Fibroblast of lung (primary cell): Measurements from ENCODE around the gene RTP2. TPM values are rescaled to one million over a fixed set of nuclear protein-coding genes. Genes with fewer than 3 reads are reported as not detected.

Source experiments
- DNase-seq, 2 donors: peaks; one replicate each; pipeline versions ENCODE4 v3.0.0 to v3.0.0-alpha.2; 2010; ENCODE audit warnings: low read depth in 2 of 2
- H2AFZ ChIP-seq: 2 replicates; pipeline ENCODE4 v1.5.1; 2012; ENCODE audit warnings: low read length, control low read depth, inconsistent platforms
- H3K27ac ChIP-seq: 2 replicates; pipeline ENCODE4 v1.5.1; 2011; ENCODE audit warnings: low read length, control low read depth; ENCODE audit not compliant: insufficient read depth
- H3K27me3 ChIP-seq: 2 replicates; pipeline ENCODE4 v1.5.1; 2011; ENCODE audit warnings: mild to moderate bottlenecking, low read length; ENCODE audit not compliant: control insufficient read depth, insufficient read depth
- H3K36me3 ChIP-seq: 2 replicates; pipeline ENCODE4 v1.5.1; 2011; ENCODE audit warnings: low read length; ENCODE audit not compliant: control insufficient read depth, insufficient read depth
- H3K4me1 ChIP-seq: 2 replicates; pipeline ENCODE4 v1.5.1; 2011; ENCODE audit warnings: low read length; ENCODE audit not compliant: control insufficient read depth, insufficient read depth; ENCODE audit errors: extremely low read depth
- H3K4me2 ChIP-seq: 2 replicates; pipeline ENCODE4 v1.5.1; 2011; ENCODE audit warnings: low read length, control low read depth; ENCODE audit not compliant: insufficient read depth; ENCODE audit errors: extremely low read depth
- H3K4me3 ChIP-seq, 4 experiments: fragments of 200-600 bp in 1 of 4; sonication (generic) in 1 of 4; replicated peaks in 1 of 4; 2 replicates each; pipeline ENCODE4 v1.5.1; 2011 to 2016; ENCODE audit warnings: low read length in 4 of 4, low read depth in 3 of 4, mild to moderate bottlenecking in 3 of 4, control low read depth in 2 of 4, inconsistent platforms in 1 of 4, mixed read lengths in 1 of 4; ENCODE audit not compliant: insufficient read depth in 1 of 4; ENCODE audit errors: control extremely low read depth in 1 of 4
- H3K79me2 ChIP-seq: 2 replicates; pipeline ENCODE4 v1.5.1; 2012; ENCODE audit warnings: mild to moderate bottlenecking, low read length, inconsistent platforms; ENCODE audit not compliant: control insufficient read depth, insufficient read depth
- H3K9ac ChIP-seq: 2 replicates; pipeline ENCODE4 v1.5.1; 2011; ENCODE audit warnings: mild to moderate bottlenecking, low read length, control low read depth; ENCODE audit not compliant: insufficient read depth
- H3K9me3 ChIP-seq: 2 replicates; pipeline ENCODE4 v1.5.1; 2012; ENCODE audit warnings: low read depth, low read length; ENCODE audit not compliant: control insufficient read depth, insufficient read depth
- H4K20me1 ChIP-seq: 2 replicates; pipeline ENCODE4 v1.5.1; 2011; ENCODE audit warnings: low read length; ENCODE audit not compliant: control insufficient read depth, insufficient read depth; ENCODE audit errors: extremely low read depth
- CTCF ChIP-seq, 2 donors: IDR thresholded peaks in 1 of 2; conservative IDR thresholded peaks in 1 of 2; 1 replicate in 1 of 2; 2 replicates in 1 of 2; pipeline ENCODE4 v1.5.1; 2011 to 2012; ENCODE audit warnings: low read length in 2 of 2, control low read depth in 1 of 2, inconsistent platforms in 1 of 2, low read depth in 1 of 2, mild to moderate bottlenecking in 1 of 2
- EZH2 ChIP-seq: IDR thresholded peaks from 2 replicates; pipeline ENCODE4 v1.5.1; 2012; ENCODE audit warnings: low read length, control low read depth, mild to moderate bottlenecking; ENCODE audit errors: missing control alignments
- polyA plus RNA-seq, 2 donors: library from polyadenylated mRNA; depleted of rRNA in 1 of 2; stranded (reverse) in 1 of 2; unstranded in 1 of 2; fragments of >200 nt; gene quantifications; 2 replicates each; pipeline ENCODE4 v1.2.1, GENCODE V29; 2011 to 2012; ENCODE audit warnings: missing spikeins in 1 of 2
- total RNA-seq: library from RNA; depleted of rRNA; stranded (reverse); fragments of >200 nt; gene quantifications from 2 replicates; pipeline ENCODE4 v1.2.1, GENCODE V29; 2014

Gene RTP2
- total and polyA plus RNA-seq, 2 donors (not counting 1 experiment from before 2014, with no cell fraction given): not detected

GRCh38 chr3:187742351-187743171 lies 40.2 kb upstream of the RTP2 start:
- Histone ChIP-seq H3K4me3 (peak overlapping the region; percentile 87 to 96 (median 94)), H3K79me2 (peaks cover 63% of the 10 kb centered on the region), H3K4me2 (peak overlapping the region; percentile 95), H3K4me1 (peaks cover 8% of the 10 kb centered on the region), H3K36me3 (no peaks in the 10 kb centered on the region), H2AFZ (no peak overlapping the region), H3K9me3 (no peaks in the 10 kb centered on the region), H4K20me1 (no peaks in the 10 kb centered on the region), H3K27ac (peak overlapping the region; percentile 93), H3K27me3 (no peaks in the 10 kb centered on the region), H3K9ac (peak overlapping the region; percentile 39)
- TF ChIP-seq CTCF (conservative IDR thresholded peaks at IDR 0.05 in 1 of 2, IDR thresholded peaks at IDR 0.05 in 1 of 2; ENCODE audit: low read depth in 1 of 2, low read length in 2 of 2) (no peak), EZH2 (no peak)
- peak; percentile 57 to 63 for DNase-seq

- Histone ChIP-seq H4K20me1 (no peaks in the 10 kb centered on the region), H3K9ac (peak overlapping the region; percentile 74), H3K27ac (peak overlapping the region; percentile 93), H3K4me2 (peak overlapping the region; percentile 100), H3K4me1 (peaks cover 15% of the 10 kb centered on the region), H3K79me2 (peaks cover 71% of the 10 kb centered on the region), H3K9me3 (no peaks in the 10 kb centered on the region), H3K4me3 (peak overlapping the region; percentile 87 to 96 (median 94)), H3K36me3 (no peaks in the 10 kb centered on the region), H3K27me3 (no peaks in the 10 kb centered on the region), H2AFZ (no peak overlapping the region)
- DNase-seq: peak; percentile 79 to 91
- TF ChIP-seq CTCF (conservative IDR thresholded peaks at IDR 0.05 in 1 of 2, IDR thresholded peaks at IDR 0.05 in 1 of 2; ENCODE audit: low read depth in 1 of 2, low read length in 2 of 2) (peak; percentile 83 to 86), EZH2 (no peak)
These were observed 39.3 kb upstream of the RTP2 start for GRCh38 chr3:187741403-187742350.
